ENCODE measurements around the gene SLC4A4.

- TF ChIP-seq POLR2A (IDR thresholded peaks at IDR 0.05; ENCODE audit: control extremely low read depth in 1 of 2, low read depth in 2 of 2, low read length in 2 of 2) (no peak), CHD1 (IDR thresholded peaks at IDR 0.05; ENCODE audit: low read depth, low read length) (no peak)
- TF ChIP-seq, protein P1, sequence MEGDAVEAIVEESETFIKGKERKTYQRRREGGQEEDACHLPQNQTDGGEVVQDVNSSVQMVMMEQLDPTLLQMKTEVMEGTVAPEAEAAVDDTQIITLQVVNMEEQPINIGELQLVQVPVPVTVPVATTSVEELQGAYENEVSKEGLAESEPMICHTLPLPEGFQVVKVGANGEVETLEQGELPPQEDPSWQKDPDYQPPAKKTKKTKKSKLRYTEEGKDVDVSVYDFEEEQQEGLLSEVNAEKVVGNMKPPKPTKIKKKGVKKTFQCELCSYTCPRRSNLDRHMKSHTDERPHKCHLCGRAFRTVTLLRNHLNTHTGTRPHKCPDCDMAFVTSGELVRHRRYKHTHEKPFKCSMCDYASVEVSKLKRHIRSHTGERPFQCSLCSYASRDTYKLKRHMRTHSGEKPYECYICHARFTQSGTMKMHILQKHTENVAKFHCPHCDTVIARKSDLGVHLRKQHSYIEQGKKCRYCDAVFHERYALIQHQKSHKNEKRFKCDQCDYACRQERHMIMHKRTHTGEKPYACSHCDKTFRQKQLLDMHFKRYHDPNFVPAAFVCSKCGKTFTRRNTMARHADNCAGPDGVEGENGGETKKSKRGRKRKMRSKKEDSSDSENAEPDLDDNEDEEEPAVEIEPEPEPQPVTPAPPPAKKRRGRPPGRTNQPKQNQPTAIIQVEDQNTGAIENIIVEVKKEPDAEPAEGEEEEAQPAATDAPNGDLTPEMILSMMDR (IDR thresholded peaks at IDR 0.05; ENCODE audit: control extremely low read depth in 1 of 3, insufficient read depth in 1 of 3, low read depth in 1 of 3, low read length in 3 of 3): no peak
Observed at GRCh38 chr4:71473541-71474240, 134.9 kb downstream of the SLC4A4 start.

All from H1 (cell line).